Measurements from ENCODE around the gene LDHAL6B. TPM values are rescaled to one million over a fixed set of nuclear protein-coding genes. Genes with fewer than 3 reads are reported as not detected.

LDHAL6B gene
- total and polyA plus RNA-seq, 2 of the 8 experiments (the other 6 are each of a cell fraction or from before 2014, with no cell fraction given) = not detected

DNA sequence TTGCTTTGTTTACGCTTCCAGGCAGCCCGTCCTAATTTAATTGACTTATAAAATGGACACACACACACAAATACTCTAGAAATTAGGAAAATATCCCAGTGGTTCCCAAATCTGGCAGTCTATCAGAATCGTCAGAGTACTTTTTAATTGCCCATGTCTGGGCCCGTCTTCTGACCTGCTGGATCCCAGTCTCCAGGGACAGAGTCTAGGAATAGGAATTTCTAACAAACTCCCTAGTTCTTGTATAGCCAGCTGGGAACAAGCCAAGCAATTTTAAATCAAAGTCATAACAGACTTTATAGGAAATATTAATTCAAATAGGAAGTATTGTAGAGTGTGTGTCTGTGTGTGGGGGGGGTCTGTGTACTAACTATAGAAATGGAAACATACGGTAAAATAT lies 33.4 kb downstream of the LDHAL6B start:
- Histone ChIP-seq H2AFZ (ENCODE audit: low read length) (no peak overlapping the region), H3K36me3 (ENCODE audit: control insufficient read depth in 2 of 4, insufficient read depth in 4 of 4, low read length in 3 of 4) (no peaks in the 10 kb centered on the region), H2AK5ac (ENCODE audit: low read depth, low read length) (no peak overlapping the region), H3K23me2 (ENCODE audit: low read depth, low read length) (peaks cover 2% of the 10 kb centered on the region; the same call in 1 of the 2 replicates), H2BK5ac (ENCODE audit: low read depth, low read length) (no peak overlapping the region), H3K4me1 (replicated peaks in 1 of 4; ENCODE audit: control insufficient read depth in 3 of 4, insufficient read depth in 4 of 4, low read length in 3 of 4) (peaks cover 0 to 5% (median 3%) of the 10 kb centered on the region in 4 experiments; a peak in 4 of 7 replicates), H3K79me1 (ENCODE audit: low read depth, low read length) (no peaks in the 10 kb centered on the region; the same call in 1 of the 2 replicates), H3K27me3 (replicated peaks in 1 of 4; ENCODE audit: control insufficient read depth in 3 of 4, extremely low read depth in 1 of 4, insufficient read depth in 3 of 4, low read length in 3 of 4) (no peaks in the 10 kb centered on the region), H3K79me2 (ENCODE audit: control insufficient read depth in 1 of 2, insufficient read depth in 2 of 2, low read length in 2 of 2) (no peaks in the 10 kb centered on the region; a peak in 1 of 4 replicates), H4K8ac (ENCODE audit: extremely low read depth, insufficient read depth, low read length) (no peak overlapping the region), H2BK15ac (ENCODE audit: low read length) (no peak overlapping the region), H2BK120ac (replicated peaks; ENCODE audit: low read depth, low read length) (no peak overlapping the region), H3K56ac (replicated peaks; ENCODE audit: insufficient read length, low read depth, low read length) (no peak overlapping the region), H3K9ac (replicated peaks in 1 of 4; ENCODE audit: extremely low read depth in 1 of 4, low read depth in 3 of 4, low read length in 3 of 4) (no peak overlapping the region), H3K23ac (ENCODE audit: insufficient read length) (no peak overlapping the region), H2BK20ac (ENCODE audit: low read length) (no peak overlapping the region), H3K27ac (ENCODE audit: low read depth, low read length) (no peak overlapping the region), H4K20me1 (replicated peaks in 1 of 2; ENCODE audit: control insufficient read depth in 1 of 2, insufficient read depth in 2 of 2, low read length in 2 of 2) (no peaks in the 10 kb centered on the region), H3K14ac (ENCODE audit: insufficient read length) (no peak overlapping the region), H3K9me3 (ENCODE audit: insufficient read depth in 2 of 2, low read depth in 1 of 2, low read length in 1 of 2) (no peaks in the 10 kb centered on the region), H2BK12ac (ENCODE audit: low read depth, low read length) (no peak overlapping the region), H3K4ac (replicated peaks; ENCODE audit: insufficient read length, low read depth, low read length) (no peak overlapping the region), H4K91ac (replicated peaks; ENCODE audit: insufficient read length, low read length) (no peak overlapping the region), H4K5ac (ENCODE audit: insufficient read length, low read depth, low read length) (no peak overlapping the region), H3K4me3 (ENCODE audit: extremely low read depth in 1 of 4, insufficient read depth in 2 of 4, low read depth in 3 of 4, low read length in 4 of 4) (no peak overlapping the region), H3K18ac (ENCODE audit: extremely low read depth, low read length) (no peak overlapping the region), H3K4me2 (ENCODE audit: insufficient read depth in 1 of 2, low read depth in 2 of 2, low read length in 2 of 2) (no peak overlapping the region)
- TF ChIP-seq NANOG (IDR thresholded peaks at IDR 0.05; ENCODE audit: insufficient read depth, low read depth, low read length, poor library complexity, severe bottlenecking) = no peak
- no peak for TF ChIP-seq RAD21 (IDR thresholded peaks at IDR 0.05 in 1 of 2, conservative IDR thresholded peaks at IDR 0.05 in 1 of 2; ENCODE audit: low read depth in 2 of 2, low read length in 2 of 2)
- TF ChIP-seq SRF (IDR thresholded peaks at IDR 0.05; ENCODE audit: low read depth, low read length) = no peak
- no peak for TF ChIP-seq PHF8 (conservative IDR thresholded peaks at IDR 0.05; ENCODE audit: low read depth, low read length)
- TF ChIP-seq NRF1 (IDR thresholded peaks at IDR 0.05; ENCODE audit: low read depth, low read length) = no peak
- ChIA-PET POLR2A (ENCODE audit: partially characterized antibody) (no interaction called here), CTCF (ENCODE audit: partially characterized antibody) (interaction anchor here (0.6 to 1.4 kb wide), 3 partner anchors 16 to 250 kb away, joined by 3 read pairs; partner anchors contain the start of gene LDHAL6B)
- no peak for DNase-seq (ENCODE audit: low read depth in 1 of 2, low spot score in 2 of 2)
- no peak for FAIRE-seq
- 74% methylated on average over 5 of the region's 5 CpGs; no CpG with 5 or more reads in 1 of the 2 experiments for WGBS, 2 experiments (ENCODE audit: extremely low coverage in 1 of 2, insufficient coverage in 1 of 2, insufficient read length in 1 of 2, insufficient replicate concordance in 2 of 2, low coverage in 1 of 2, low lambda C conversion rate in 2 of 2, missing lambda C conversion rate in 1 of 2)

All from H1 (cell line).